ENCODE results near the gene DEFB123. TPM values are rescaled to one million over a fixed set of nuclear protein-coding genes. Genes with fewer than 3 reads are reported as not detected.
A peak's percentile ranks its signal among the peaks of the same experiment; 100 is the strongest.

Gene DEFB123
- total and polyA plus RNA-seq, 9 of the 15 experiments (the other 6 are each of a cell fraction or from before 2014, with no cell fraction given), result not detected

- TF ChIP-seq JUN (IDR thresholded peaks at IDR 0.05; ENCODE audit: borderline replicate concordance, low read depth, low read length), result no peak
- TF ChIP-seq JUN (CRISPR knock-in tag; IDR thresholded peaks at IDR 0.05; ENCODE audit: borderline replicate concordance), result no peak
- TF ChIP-seq ZNF431 (CRISPR knock-in tag; IDR thresholded peaks at IDR 0.05), result no peak
- no peak for TF ChIP-seq ZBTB8A (IDR thresholded peaks at IDR 0.05; ENCODE audit: partially characterized antibody)
- TF ChIP-seq HOMEZ (CRISPR knock-in tag; IDR thresholded peaks at IDR 0.05), result no peak
Observed at GRCh38 chr20:31430568-31431115, 9.8 kb upstream of the DEFB123 start (continued).

- in situ Hi-C loops (cut with MboI), result no loop called here
Observed at GRCh38 chr20:31446084-31446819, 5.8 kb downstream of the DEFB123 start.

More at GRCh38 chr20:31446084-31446819, 5.8 kb downstream of the DEFB123 start:
- Histone ChIP-seq H3K36me3 (ENCODE audit: control insufficient read depth, insufficient read depth, low read length) (no peaks in the 10 kb centered on the region), H3K4me1 (replicated peaks in 1 of 2; ENCODE audit: control insufficient read depth in 2 of 2, insufficient read depth in 2 of 2, low read length in 2 of 2) (peaks cover 0 to 3% of the 10 kb centered on the region in 2 experiments; a peak in 1 of 5 replicates), H3K9ac (ENCODE audit: insufficient read depth in 1 of 2, low read depth in 2 of 2, low read length in 2 of 2) (no peak overlapping the region), H3K9me3 (replicated peaks; ENCODE audit: control insufficient read depth, insufficient read depth, low read depth, low read length) (no peaks in the 10 kb centered on the region), H3K27me3 (ENCODE audit: control insufficient read depth in 2 of 2, insufficient read depth in 2 of 2, low read length in 2 of 2) (peaks cover 0 to under 1% of the 10 kb centered on the region in 2 experiments; a peak in 1 of 5 replicates), H4K20me1 (replicated peaks; ENCODE audit: control insufficient read depth, insufficient read depth, low read length) (no peaks in the 10 kb centered on the region), H3K9me1 (ENCODE audit: control insufficient read depth, insufficient read depth, low read length) (no peaks in the 10 kb centered on the region), H2AFZ (ENCODE audit: low read depth, low read length) (peak overlapping the region; percentile 69), H3K4me3 (no peak overlapping the region), H3K4me2 (ENCODE audit: insufficient read depth, low read length) (no peak overlapping the region), H3K27ac (ENCODE audit: extremely low read depth, low read depth, low read length) (no peak overlapping the region), H3K79me2 (ENCODE audit: control insufficient read depth, insufficient read depth, low read length) (no peaks in the 10 kb centered on the region)
- ChIA-PET POLR2A (no interaction called here), CTCF (ENCODE audit: low intra/inter-chr PET ratio) (no interaction called here)
- TF ChIP-seq TAL1 (IDR thresholded peaks at IDR 0.05) (peak; percentile 34; the same call in 1 of the 2 replicates), ARID1B (IDR thresholded peaks at IDR 0.05) (peak; percentile 43; the same call in 1 of the 2 replicates), CBFA2T3 (IDR thresholded peaks at IDR 0.05) (peak; percentile 26; the same call in 1 of the 2 replicates), FOXA3 (CRISPR knock-in tag; conservative IDR thresholded peaks at IDR 0.05 in 1 of 2, IDR thresholded peaks at IDR 0.05 in 1 of 2) (no peak)
- peak; percentile 55 for ATAC-seq
- WGBS (ENCODE audit: insufficient coverage, low coverage, missing lambda C conversion rate), result 6% methylated on average over 12 of the region's 12 CpGs
- BruUV-seq (replicated peaks), result no TSS peak
- no peak for DNase-seq (ENCODE audit: extremely low read depth in 1 of 4, low spot score in 3 of 4)
- no peak for FAIRE-seq
- intact Hi-C loops (cut with micrococcal nuclease), result no loop called here

Measured in K562 (cell line).